Esophagus squamous epithelium (tissue), 4 donors: ENCODE data around the gene NPEPL1.

ENCODE experiments used
- POLR2A ChIP-seq, 4 donors: fragments of 450-650 bp; IDR thresholded peaks; one replicate each; pipeline ENCODE4 v1.6.1; 2017; ENCODE audit warnings: antibody characterized with exemption in 4 of 4, mild to moderate bottlenecking in 4 of 4, moderate library complexity in 3 of 4
- TF ChIP-seq, protein P1 (sequence below), 6 experiments: fragments of 450-650 bp in 4 of 6; fragments of 200-600 bp in 2 of 6; sonication (generic) in 2 of 6; IDR thresholded peaks; one replicate each; pipeline ENCODE4 v1.5.1; 2016 to 2019; ENCODE audit warnings: antibody characterized with exemption in 6 of 6, mild to moderate bottlenecking in 4 of 6, moderate library complexity in 4 of 6

DNA sequence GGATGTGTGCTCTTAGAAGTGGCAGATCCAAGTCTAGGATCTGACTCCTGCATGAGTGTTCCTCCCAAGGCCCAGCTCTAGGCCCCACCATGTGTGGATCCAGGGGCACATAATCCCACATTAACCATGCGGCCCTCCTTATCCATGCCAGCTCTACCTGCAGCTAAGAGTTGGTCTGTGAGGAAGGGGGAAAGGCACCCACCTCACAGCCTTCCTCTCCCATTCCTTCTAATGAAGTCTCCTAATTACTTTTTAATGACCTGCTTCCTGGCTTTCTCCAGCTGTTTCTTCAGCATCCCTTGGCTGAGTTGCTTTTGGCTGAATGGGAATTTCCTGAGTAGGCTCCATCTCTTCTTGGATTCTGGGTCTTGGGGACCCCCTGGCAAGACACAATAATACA, 52.2 kb downstream of the NPEPL1 start:
- TF ChIP-seq POLR2A (IDR thresholded peaks at IDR 0.05), result no peak
- TF ChIP-seq, protein P1, sequence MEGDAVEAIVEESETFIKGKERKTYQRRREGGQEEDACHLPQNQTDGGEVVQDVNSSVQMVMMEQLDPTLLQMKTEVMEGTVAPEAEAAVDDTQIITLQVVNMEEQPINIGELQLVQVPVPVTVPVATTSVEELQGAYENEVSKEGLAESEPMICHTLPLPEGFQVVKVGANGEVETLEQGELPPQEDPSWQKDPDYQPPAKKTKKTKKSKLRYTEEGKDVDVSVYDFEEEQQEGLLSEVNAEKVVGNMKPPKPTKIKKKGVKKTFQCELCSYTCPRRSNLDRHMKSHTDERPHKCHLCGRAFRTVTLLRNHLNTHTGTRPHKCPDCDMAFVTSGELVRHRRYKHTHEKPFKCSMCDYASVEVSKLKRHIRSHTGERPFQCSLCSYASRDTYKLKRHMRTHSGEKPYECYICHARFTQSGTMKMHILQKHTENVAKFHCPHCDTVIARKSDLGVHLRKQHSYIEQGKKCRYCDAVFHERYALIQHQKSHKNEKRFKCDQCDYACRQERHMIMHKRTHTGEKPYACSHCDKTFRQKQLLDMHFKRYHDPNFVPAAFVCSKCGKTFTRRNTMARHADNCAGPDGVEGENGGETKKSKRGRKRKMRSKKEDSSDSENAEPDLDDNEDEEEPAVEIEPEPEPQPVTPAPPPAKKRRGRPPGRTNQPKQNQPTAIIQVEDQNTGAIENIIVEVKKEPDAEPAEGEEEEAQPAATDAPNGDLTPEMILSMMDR (IDR thresholded peaks at IDR 0.05), result no peak
